Heart right ventricle (tissue), 16 donors: ENCODE results near the gene ZNF100. TPM values are rescaled to one million over a fixed set of nuclear protein-coding genes. Genes with fewer than 3 reads are reported as not detected.

ENCODE experiments used
- ATAC-seq, 8 donors: fragments of 200-7000 bp; cut with Tn5 transposase; one replicate each; pipeline ENCODE4 v1.9.1; 2020; ENCODE audit warnings: mild to moderate bottlenecking in 8 of 8, moderate library complexity in 8 of 8, moderate number of reproducible peaks in 1 of 8
- DNase-seq, 2 donors: peaks; one replicate each; pipeline ENCODE4 v3.0.0-alpha.2; 2020
- H3K27ac ChIP-seq, 10 donors: fragments of 200-600 bp; sonication (generic) in 2 of 10; one replicate each; pipeline versions ENCODE4 v1.5.0 to v1.8.0; 2020 to 2022; ENCODE audit warnings: mild to moderate bottlenecking in 3 of 10
- H3K27me3 ChIP-seq, 7 donors: fragments of 200-600 bp; one replicate each; pipeline ENCODE4 v1.8.0; 2021 to 2022; ENCODE audit warnings: mild to moderate bottlenecking in 2 of 7
- H3K36me3 ChIP-seq, 9 donors: fragments of 200-600 bp; sonication (generic) in 1 of 9; one replicate each; pipeline versions ENCODE4 v1.5.0 to v1.8.0; 2020 to 2022; ENCODE audit warnings: mild to moderate bottlenecking in 2 of 9
- H3K4me1 ChIP-seq, 9 donors: fragments of 200-600 bp; sonication (generic) in 1 of 9; one replicate each; pipeline versions ENCODE4 v1.5.0 to v1.8.0; 2020 to 2022; ENCODE audit warnings: mild to moderate bottlenecking in 4 of 9
- H3K4me3 ChIP-seq, 10 donors: fragments of 200-600 bp; sonication (generic) in 2 of 10; one replicate each; pipeline versions ENCODE4 v1.5.0 to v1.8.0; 2020 to 2022; ENCODE audit warnings: mild to moderate bottlenecking in 7 of 10, moderate library complexity in 2 of 10
- H3K9me3 ChIP-seq, 11 donors: fragments of 200-600 bp in 10 of 11; sonication (generic) in 2 of 11; one replicate each; pipeline versions ENCODE4 v1.5.0 to v1.8.0; 2013 to 2022; ENCODE audit warnings: mild to moderate bottlenecking in 2 of 11, control low read depth in 1 of 11, moderate library complexity in 1 of 11
- CTCF ChIP-seq, 9 donors: fragments of 200-600 bp; sonication (generic) in 2 of 9; IDR thresholded peaks; one replicate each; pipeline versions ENCODE4 v1.5.0 to v1.8.0; 2021 to 2022; ENCODE audit warnings: antibody characterized with exemption in 9 of 9, mild to moderate bottlenecking in 5 of 9, moderate library complexity in 1 of 9
- WGBS, 2 donors: extraction: QIAGEN DNeasy Blood & Tissue Kit; methylation state at CpG; one replicate each; pipeline ENCODE4 v1.1.7; 2013; ENCODE audit warnings: inconsistent platforms in 1 of 2; 5-methylcytosine and 5-hydroxymethylcytosine counted together
- intact Hi-C, 10 donors: fragments of 100-400 bp; cut with DNase I; formaldehyde crosslinking; loops; one replicate each; pipeline versions ENCODE4 v1.11.1 to v1.14.2; 2022
- polyA plus RNA-seq, 2 donors: library from polyadenylated mRNA; stranded (reverse); fragments of 200-250 nt; gene quantifications; one replicate each; pipeline ENCODE4 v1.2.3, GENCODE V29; 2013
- total RNA-seq, 10 donors: library from RNA; stranded (reverse); fragmentation: NEBNext Ultra II Directional in 3 of 10; extraction: Animal tissue kit (Norgen Biotek cat#: 25700) in 3 of 10; gene quantifications; one replicate each; pipeline versions ENCODE4 v1.2.1 to v1.2.4, GENCODE V29; 2021 to 2023
- donor health status: Arrhythmogenic right ventricular cardiomyopathy.
- donor health status: ischemic (EF 13 %, LVEDD 7.1; RV severe dilation, severe dysfunction).
- donor health status: healthy with polysubstance abuse.
- donor health status: DM: no; HTN: yes; CAD: no.
- donor health status: DM: no; HTN: no; CAD: no.
- donor health status: ischemic (EF 25% LVEDD 6.9; RV normal size, moderate dysfunction).
- donor health status: ischemic (EF 25% LVEDD 5.7; RV mildly dilated, moderate dysfunction).
- donor health status: healthy.
- donor health status: DM: yes; HTN: yes; CAD: no.
- donor health status: Ischemic cardiomyopathy.
- donor health status: ischemic (EF 35%, LVEDD 5.7; RV mildly dilated, moderate dysfunction).
- donor health status: nonischemic (EF 11% LVEDD 7.7; RV severe dilation, severe dysfunction).
- donor health status: DM: yes; HTN: yes; CAD: no.
- donor health status: PGD.
- donor health status: ischemic (EF 29% LVEDD 5.4; RV normal size, mild dysfunction).
- donor health status: nonischemic (EF 23%, LVEDD 6.1; RV moderate dilation, normal function).

The ZNF100 gene
- total and polyA plus RNA-seq, 12 donors = 1.1 to 10.3 (median 5.0) TPM

- H3K27me3 ChIP-seq = no peaks in the 10 kb centered on the region
- ATAC-seq = peak in 3 of 8 donors; percentile 42 to 63 (median 49)
Measured at GRCh38 chr19:21751384-21751783, 16.0 kb downstream of the ZNF100 start.

DNA sequence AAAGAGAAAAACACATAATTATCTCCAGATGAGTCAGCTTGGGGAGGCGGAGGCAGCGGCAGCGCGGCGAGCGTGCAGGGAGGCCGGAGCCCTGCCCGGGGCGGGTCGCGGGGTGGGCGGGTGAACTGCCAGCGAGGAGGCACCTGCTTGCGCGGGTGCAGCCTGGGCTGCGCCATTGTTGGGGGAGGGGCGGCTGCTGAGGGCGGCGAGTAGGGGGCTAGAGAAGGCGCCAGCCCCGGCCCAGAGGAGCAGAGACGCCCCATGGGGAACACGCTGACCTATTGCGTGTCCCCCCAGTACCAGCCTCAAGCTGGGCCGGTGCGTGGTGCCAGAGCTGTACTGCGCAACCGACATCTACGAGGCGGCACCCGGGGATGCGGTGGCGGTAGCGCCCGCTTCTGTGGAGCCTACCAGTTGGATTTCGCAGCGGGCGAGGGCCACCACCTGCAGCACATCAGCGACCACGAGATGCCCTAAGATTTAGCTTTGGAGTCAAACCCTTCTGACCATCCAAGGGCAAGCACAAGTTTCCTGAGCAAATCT is 16.7 kb downstream of the ZNF100 start:
- intact Hi-C loops = no loop called here
- Histone ChIP-seq H3K4me3 (no peak overlapping the region), H3K27me3 (no peaks in the 10 kb centered on the region), H3K36me3 (peaks cover 0 to 73% (median 17%) of the 10 kb centered on the region in 9 donors), H3K9me3 (peaks cover 0 to 19% (median 0%) of the 10 kb centered on the region in 11 donors), H3K27ac (no peak overlapping the region), H3K4me1 (peaks cover 0 to 28% (median 12%) of the 10 kb centered on the region in 9 donors)
- ATAC-seq (no peak), DNase-seq (no peak)
- no peak for TF ChIP-seq CTCF (IDR thresholded peaks at IDR 0.05)
- 94 to 97% methylated on average over 38 to 40 of the region's 40 CpGs for WGBS, 2 donors

More at GRCh38 chr19:21751384-21751783, 16.0 kb downstream of the ZNF100 start:
- H3K4me3 ChIP-seq = no peak overlapping the region
- peak overlapping the region in 1 of 10 donors; percentile 15 for H3K27ac ChIP-seq
- 76 to 77% methylated on average over 3 of the region's 3 CpGs for WGBS, 2 donors
- H3K9me3 ChIP-seq = peaks cover 0 to 20% (median 0%) of the 10 kb centered on the region in 11 donors
- peaks cover 0 to 28% (median 12%) of the 10 kb centered on the region in 9 donors for H3K4me1 ChIP-seq
- H3K36me3 ChIP-seq = peaks cover 0 to 76% (median 17%) of the 10 kb centered on the region in 9 donors
- intact Hi-C loops = no loop called here
- no peak for DNase-seq
- no peak for TF ChIP-seq CTCF (IDR thresholded peaks at IDR 0.05)

DNA sequence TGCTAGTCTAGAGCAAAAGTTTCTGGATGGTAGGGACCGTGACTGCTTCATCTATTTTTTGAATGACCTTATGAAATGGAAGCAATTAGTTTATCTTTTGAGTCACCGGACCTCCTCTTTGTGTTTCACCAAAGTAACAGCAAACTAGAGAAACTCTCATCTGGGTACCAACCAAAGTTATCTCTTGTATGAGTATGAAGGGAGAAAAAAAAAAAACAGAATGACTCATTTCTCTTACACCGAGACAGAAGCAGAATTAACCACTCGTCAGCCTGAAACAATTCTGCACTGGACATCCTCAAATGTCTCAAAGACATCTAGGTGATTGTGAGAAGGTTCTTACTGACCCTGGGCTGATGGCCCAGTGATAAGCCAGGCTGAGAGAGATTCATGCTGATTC is 18.3 kb downstream of the ZNF100 start:
- H3K4me3 ChIP-seq = no peak overlapping the region
- no peaks in the 10 kb centered on the region for H3K27me3 ChIP-seq
- ATAC-seq (no peak), DNase-seq (no peak)
- no peak for TF ChIP-seq CTCF (IDR thresholded peaks at IDR 0.05)
- intact Hi-C loops = no loop called here
- H3K4me1 ChIP-seq = peaks cover 0 to 28% (median 12%) of the 10 kb centered on the region in 9 donors
- WGBS, 2 donors = 49 to 56% methylated on average over 4 of the region's 4 CpGs
- no peak overlapping the region for H3K27ac ChIP-seq
- H3K9me3 ChIP-seq = peaks cover 0 to 8% (median 0%) of the 10 kb centered on the region in 11 donors
- H3K36me3 ChIP-seq = peaks cover 0 to 64% (median 22%) of the 10 kb centered on the region in 9 donors

DNA sequence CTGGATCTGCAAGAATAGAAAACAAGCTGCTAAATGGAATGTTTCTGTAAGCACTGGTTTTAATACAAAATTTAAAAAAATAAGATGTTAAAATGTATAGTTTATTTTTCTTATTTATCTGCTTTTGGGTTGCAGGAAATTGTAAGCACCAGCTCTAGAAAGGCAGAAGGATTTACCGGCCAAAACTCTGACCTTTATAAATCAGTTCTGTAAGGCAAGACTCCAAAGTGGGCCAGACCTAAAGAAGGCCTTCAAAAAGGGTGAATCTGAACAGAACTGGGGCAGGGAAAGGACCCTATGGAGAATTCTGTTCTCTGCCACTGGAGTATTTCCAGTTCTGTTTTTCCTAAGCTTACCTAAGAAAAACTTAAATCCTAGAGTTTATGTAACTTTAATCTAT is 19.3 kb downstream of the ZNF100 start:
- Histone ChIP-seq H3K36me3 (peaks cover 0 to 64% (median 26%) of the 10 kb centered on the region in 9 donors), H3K4me1 (peaks cover 0 to 28% (median 12%) of the 10 kb centered on the region in 9 donors), H3K9me3 (peaks cover 0 to 8% (median 0%) of the 10 kb centered on the region in 11 donors), H3K27me3 (no peaks in the 10 kb centered on the region), H3K4me3 (no peak overlapping the region), H3K27ac (no peak overlapping the region)
- TF ChIP-seq CTCF (IDR thresholded peaks at IDR 0.05) = no peak
- 25% methylated on average over 1 of the region's 1 CpG for WGBS, 2 donors
- intact Hi-C loops = no loop called here
- ATAC-seq = peak in 1 of 8 donors; percentile 57
- DNase-seq = no peak
